ENCODE results near the gene OR10V1.

OR10V1 gene

GRCh38 chr11:59713745-59714144, at the start of gene OR10V1:
OR10V1 (minus strand) TSS chr11:59713845; CDS start chr11:59713845, 0 bp downstream.
- Histone ChIP-seq H3K27ac (no peak within 1 kb of the TSS), H3K4me3 (no peak within 1 kb of the TSS)

- H3K4me3 ChIP-seq = no peak overlapping the region
- no peak overlapping the region for H3K27ac ChIP-seq
Measured at GRCh38 chr11:59761993-59762392, 48.3 kb upstream of the OR10V1 start.

- H3K27ac ChIP-seq = no peak overlapping the region
Measured at GRCh38 chr11:59760771-59761170, 47.1 kb upstream of the OR10V1 start.

GRCh38 chr11:59759900-59760299, 46.3 kb upstream of the OR10V1 start:
- Histone ChIP-seq H3K27ac (no peak overlapping the region), H3K4me3 (no peak overlapping the region)

More at GRCh38 chr11:59760771-59761170, 47.1 kb upstream of the OR10V1 start:
- H3K4me3 ChIP-seq = no peak overlapping the region

GRCh38 chr11:59758401-59759037, 44.9 kb upstream of the OR10V1 start:
- Histone ChIP-seq H3K4me3 (no peak overlapping the region), H3K27ac (no peak overlapping the region)

- Histone ChIP-seq H3K27ac (peak overlapping the region in 17 of 21 experiments; percentile 83 to 97 (median 92)), H3K4me3 (peak overlapping the region in 3 of 7 experiments; percentile 75 to 96 (median 89))
Measured at GRCh38 chr11:59756845-59757244, 43.2 kb upstream of the OR10V1 start.

GRCh38 chr11:59756558-59756840, 42.9 kb upstream of the OR10V1 start:
- Histone ChIP-seq H3K27ac (peak overlapping the region in 19 of 21 experiments; percentile 81 to 97 (median 92)), H3K4me3 (peak overlapping the region in 4 of 7 experiments; percentile 75 to 96 (median 92))

GRCh38 chr11:59755701-59756557, 42.3 kb upstream of the OR10V1 start:
- Histone ChIP-seq H3K4me3 (peak overlapping the region; percentile 75 to 97 (median 89)), H3K27ac (peak overlapping the region; percentile 69 to 97 (median 92))

GRCh38 chr11:59754859-59755700, 41.4 kb upstream of the OR10V1 start, which contains the start of gene STX3:
STX3 (plus strand) TSS chr11:59755376; CDS start chr11:59755606, 230 bp downstream.
- H3K4me3 ChIP-seq = peak within 1 kb of the TSS; percentile 75 to 97 (median 89)
- H3K27ac ChIP-seq = peak within 1 kb of the TSS; percentile 69 to 97 (median 92)

GRCh38 chr11:59754494-59754858, 40.8 kb upstream of the OR10V1 start:
- peak overlapping the region; percentile 75 to 97 (median 89) for H3K4me3 ChIP-seq

GRCh38 chr11:59753650-59754493, 40.2 kb upstream of the OR10V1 start:
- Histone ChIP-seq H3K4me3 (peak overlapping the region; percentile 75 to 97 (median 89)), H3K27ac (peak overlapping the region in 16 of 21 experiments; percentile 7 to 97 (median 91))

More at GRCh38 chr11:59754494-59754858, 40.8 kb upstream of the OR10V1 start:
- H3K27ac ChIP-seq = peak overlapping the region in 20 of 21 experiments; percentile 18 to 97 (median 92)

- no peak overlapping the region for H3K4me3 ChIP-seq
- no peak overlapping the region for H3K27ac ChIP-seq
Measured at GRCh38 chr11:59746111-59746510, 32.5 kb upstream of the OR10V1 start.

GRCh38 chr11:59730896-59731565, 17.4 kb upstream of the OR10V1 start:
- no peak overlapping the region for H3K4me3 ChIP-seq
- no peak overlapping the region for H3K27ac ChIP-seq

- Histone ChIP-seq H3K4me3 (no peak overlapping the region), H3K27ac (no peak overlapping the region)
Measured at GRCh38 chr11:59729834-59730233, 16.2 kb upstream of the OR10V1 start.

- Histone ChIP-seq H3K27ac (no peak overlapping the region), H3K4me3 (no peak overlapping the region)
Measured at GRCh38 chr11:59728913-59729312, 15.3 kb upstream of the OR10V1 start.

GRCh38 chr11:59728154-59728553, 14.5 kb upstream of the OR10V1 start:
- no peak overlapping the region for H3K27ac ChIP-seq

GRCh38 chr11:59727426-59727825, 13.8 kb upstream of the OR10V1 start:
- Histone ChIP-seq H3K27ac (no peak overlapping the region), H3K4me3 (no peak overlapping the region)

More at GRCh38 chr11:59728154-59728553, 14.5 kb upstream of the OR10V1 start:
- H3K4me3 ChIP-seq = no peak overlapping the region

GRCh38 chr11:59724066-59724465, 10.4 kb upstream of the OR10V1 start:
- H3K27ac ChIP-seq = no peak overlapping the region
- no peak overlapping the region for H3K4me3 ChIP-seq
